ENCODE data around the gene ACAT2.
A peak's percentile ranks its signal among the peaks of the same experiment; 100 is the strongest.
"Not testable (repeated sequence)": the region's sequence is repeated elsewhere in the genome, so short reads cannot be mapped to it uniquely, and the experiment has no call there.

ACAT2 gene

DNA sequence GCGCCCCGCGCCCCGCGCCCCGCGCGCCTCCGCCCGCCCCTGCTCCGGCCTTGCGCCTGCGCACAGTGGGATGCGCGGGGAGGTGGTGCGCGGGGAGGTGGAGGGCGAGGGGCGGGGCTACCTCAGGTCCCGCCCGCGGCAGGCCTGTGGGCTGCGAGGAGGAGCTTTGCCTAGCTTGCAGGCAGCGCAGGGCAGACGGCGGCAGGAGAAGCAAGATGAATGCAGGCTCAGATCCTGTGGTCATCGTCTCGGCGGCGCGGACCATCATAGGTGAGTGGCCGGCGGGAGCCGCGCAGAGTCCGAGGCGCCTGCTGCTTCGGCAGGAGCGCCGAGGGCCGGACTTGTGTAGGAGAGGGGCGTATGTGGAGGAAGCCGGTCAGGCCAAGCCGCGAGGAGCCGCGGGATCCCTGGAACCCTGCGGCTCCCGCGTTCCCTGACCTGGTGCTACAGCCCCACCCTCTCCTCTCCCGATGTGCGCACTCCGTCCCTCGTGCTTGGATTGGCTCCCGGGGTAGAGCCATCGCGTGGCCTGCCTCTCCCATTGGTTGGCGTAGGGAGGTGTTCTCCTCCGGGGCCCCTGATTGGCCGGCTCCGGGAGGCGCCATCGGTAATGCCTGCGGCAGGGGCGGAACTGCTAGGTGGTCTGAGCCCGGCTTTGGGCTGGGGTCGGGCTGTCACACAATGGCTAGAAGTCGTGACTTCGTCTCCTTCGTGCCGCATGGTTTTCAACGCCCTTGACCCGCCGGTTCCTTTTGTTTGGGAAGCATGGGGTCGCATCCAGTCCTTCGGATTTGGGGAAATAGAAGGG is at the start of gene ACAT2:
TSS of gene ACAT2 (plus strand) at position 173 of the 808 bp plus-strand sequence. CDS start at position 216, 43 bp downstream.
- DNase-seq, result peak; percentile 88

DNA sequence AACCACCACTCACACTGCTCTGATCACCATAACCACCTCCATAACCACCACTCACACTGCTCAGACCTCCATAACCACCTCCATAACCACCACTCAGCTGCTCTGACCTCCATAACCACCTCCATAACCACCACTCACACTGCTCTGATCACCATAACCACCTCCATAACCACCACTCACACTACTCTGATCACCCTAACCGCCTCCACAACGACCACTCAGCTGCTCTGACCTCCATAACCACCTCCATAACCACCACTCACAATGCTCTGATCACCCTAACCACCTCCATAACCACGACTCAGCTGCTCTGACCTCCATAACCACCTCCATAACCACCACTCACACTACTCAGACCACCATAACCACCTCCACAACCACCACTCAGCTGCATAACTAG is 49.5 kb upstream of the ACAT2 start:
- not testable (repeated sequence) for DNase-seq

DNA sequence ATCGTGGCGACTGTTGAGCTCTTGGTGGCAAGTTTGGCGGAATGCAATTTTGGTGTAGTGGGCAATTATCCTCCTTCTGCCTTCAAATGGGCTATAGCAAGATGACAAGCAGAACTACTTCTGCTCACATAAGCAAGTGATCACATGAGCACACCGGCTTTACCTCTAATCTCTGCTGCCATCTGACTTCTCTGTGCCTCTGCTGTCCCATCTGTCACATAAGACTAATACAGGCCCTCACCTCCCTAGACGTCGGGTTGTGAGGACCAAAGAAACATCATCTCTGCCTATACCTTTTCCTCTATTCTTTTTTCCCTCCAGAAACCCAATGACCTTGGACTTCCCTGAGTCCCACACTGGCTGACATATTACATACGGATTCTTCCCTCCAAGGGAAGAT is 47.9 kb upstream of the ACAT2 start:
- no peak for DNase-seq

DNA sequence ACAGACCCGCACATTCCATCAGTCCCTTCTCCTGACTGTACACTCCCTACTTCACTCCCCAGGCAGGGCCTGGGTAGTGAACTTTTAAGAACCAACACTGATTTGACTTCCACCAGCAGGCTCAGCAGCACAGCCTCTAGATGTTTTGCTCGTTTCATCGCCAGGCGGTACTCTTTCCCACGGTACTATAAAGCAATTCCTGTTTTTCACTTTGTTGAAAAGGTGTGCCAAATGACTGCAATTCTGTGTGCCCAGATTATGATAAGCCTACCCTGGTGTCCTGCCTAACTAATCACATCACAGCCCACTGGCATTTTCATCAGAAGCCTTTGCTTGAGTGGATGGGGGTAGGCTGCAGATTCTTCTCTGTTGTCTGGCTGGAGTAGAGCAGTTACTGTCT is 47.4 kb upstream of the ACAT2 start:
- no peak for DNase-seq

- DNase-seq, result no peak
Measured at GRCh38 chr6:159715166-159715565, 46.7 kb upstream of the ACAT2 start.

DNA sequence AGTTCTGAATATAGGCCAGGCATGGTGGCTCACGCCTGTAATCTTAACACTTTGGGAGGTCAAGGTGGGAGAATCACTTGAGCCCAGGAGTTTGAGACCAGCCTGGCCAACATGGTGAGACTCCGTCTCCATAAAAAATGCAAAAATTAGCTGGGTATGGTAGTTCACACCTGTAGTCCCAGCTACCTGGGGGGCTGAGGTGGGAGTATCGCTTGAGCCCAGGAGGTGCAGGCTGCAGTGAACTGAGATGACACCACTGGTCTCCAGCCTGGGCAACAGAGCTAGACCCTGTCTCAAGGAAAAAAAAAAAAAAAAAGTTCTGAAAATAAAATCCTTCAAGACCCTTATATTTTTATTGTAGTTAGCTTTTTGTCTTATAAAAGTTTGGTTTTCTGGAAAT is 46.2 kb upstream of the ACAT2 start:
- DNase-seq, result no peak

- no peak for DNase-seq
Measured at GRCh38 chr6:159716247-159717096, 45.4 kb upstream of the ACAT2 start.

- no peak for DNase-seq
Measured at GRCh38 chr6:159718634-159719033, 43.2 kb upstream of the ACAT2 start.

GRCh38 chr6:159719287-159719686 is 42.6 kb upstream of the ACAT2 start:
- no peak for DNase-seq

GRCh38 chr6:159720708-159721107 is 41.1 kb upstream of the ACAT2 start:
- no peak for DNase-seq

DNA sequence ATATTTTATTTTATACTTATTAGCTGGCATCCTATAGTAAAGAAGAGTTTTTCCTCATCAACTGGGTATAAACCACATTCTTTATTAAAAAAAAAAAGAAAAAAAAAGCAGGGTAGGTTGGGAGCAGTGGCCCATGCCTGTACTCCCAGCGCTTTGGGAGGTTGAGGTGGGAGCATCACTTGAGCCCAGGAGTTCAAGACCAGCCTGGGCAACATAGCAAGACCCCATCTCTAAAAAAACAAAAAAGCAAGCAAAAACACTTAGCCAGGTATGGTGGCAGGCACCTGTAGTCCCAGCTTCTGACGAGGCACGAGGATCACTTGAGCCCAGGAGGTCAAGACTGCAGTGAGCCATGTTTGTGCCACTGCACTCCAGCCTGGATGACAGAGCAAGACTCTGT is 39.9 kb upstream of the ACAT2 start:
- DNase-seq, result not testable (repeated sequence)

DNA sequence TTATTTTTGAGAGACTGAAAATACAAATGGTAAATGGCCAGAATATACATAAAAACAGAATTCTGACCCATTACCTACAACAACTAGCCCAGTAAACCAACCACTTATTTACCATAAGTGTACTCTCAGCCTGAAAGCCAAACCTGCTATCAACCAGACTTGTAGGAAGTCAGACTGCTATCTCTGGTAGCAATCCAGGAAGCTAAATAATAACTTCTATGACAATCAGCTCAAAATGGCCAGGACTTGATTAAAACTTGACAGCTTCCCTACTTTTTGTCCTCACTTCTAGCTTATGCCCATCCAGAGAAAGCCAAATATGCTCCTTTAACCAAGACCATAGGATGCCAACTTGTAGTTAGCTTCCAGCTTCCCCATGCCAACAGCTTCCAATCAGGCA is 39.2 kb upstream of the ACAT2 start:
- DNase-seq, result no peak

- no peak for DNase-seq
Measured at GRCh38 chr6:159723259-159723658, 38.6 kb upstream of the ACAT2 start.

GRCh38 chr6:159724778-159725177 is 37.1 kb upstream of the ACAT2 start:
- no peak for DNase-seq

DNA sequence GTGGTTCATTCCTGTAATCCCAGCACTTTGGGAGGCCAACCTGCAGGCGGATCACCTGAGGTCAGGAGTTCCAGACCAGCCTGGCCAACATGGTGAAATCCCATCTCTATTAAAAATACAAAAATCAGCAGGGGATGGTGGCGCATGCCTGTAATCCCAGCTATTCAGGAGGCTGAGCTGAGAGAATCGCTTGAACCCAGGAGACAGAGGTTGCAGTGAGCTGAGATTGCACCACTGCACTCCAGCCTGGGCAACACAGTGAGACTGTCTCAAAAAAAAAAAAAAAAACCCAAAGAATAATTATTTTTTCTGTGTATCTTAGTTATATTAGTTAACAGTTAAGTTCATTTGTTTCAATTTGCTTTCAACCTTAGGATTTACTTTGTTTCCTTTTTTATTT is 36.6 kb upstream of the ACAT2 start:
- DNase-seq, result not testable (repeated sequence)

GRCh38 chr6:159726255-159726917 is 35.5 kb upstream of the ACAT2 start:
- no peak for DNase-seq

GRCh38 chr6:159726918-159727716 is 34.7 kb upstream of the ACAT2 start, which contains the start of gene WTAP:
WTAP (plus strand) TSS chr6:159727506; CDS start chr6:159736266, 8,760 bp downstream.
- peak; percentile 96 for DNase-seq

- no peak for DNase-seq
Measured at GRCh38 chr6:159727717-159728445, 34.0 kb upstream of the ACAT2 start.

DNA sequence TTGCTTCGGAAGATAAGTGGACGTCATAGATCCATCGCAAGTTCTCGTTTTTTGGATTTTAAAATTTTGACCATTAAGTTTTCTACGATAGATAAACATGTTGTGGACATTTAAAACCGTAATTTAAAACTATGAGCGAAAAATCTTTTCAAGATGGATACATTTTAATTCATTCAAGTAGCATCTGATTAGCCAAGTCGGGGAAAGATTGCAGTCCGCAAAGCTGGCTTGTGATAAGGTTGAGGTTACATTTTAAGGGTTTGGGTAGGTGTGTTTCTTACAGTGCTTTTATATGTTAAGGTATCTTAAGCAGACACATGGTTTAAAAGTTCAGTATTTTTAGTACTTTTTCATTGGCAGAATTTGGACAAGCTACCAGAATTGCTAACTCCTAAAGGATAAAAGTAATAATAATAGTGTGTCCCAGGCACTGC is 33.3 kb upstream of the ACAT2 start:
- no peak for DNase-seq

DNA sequence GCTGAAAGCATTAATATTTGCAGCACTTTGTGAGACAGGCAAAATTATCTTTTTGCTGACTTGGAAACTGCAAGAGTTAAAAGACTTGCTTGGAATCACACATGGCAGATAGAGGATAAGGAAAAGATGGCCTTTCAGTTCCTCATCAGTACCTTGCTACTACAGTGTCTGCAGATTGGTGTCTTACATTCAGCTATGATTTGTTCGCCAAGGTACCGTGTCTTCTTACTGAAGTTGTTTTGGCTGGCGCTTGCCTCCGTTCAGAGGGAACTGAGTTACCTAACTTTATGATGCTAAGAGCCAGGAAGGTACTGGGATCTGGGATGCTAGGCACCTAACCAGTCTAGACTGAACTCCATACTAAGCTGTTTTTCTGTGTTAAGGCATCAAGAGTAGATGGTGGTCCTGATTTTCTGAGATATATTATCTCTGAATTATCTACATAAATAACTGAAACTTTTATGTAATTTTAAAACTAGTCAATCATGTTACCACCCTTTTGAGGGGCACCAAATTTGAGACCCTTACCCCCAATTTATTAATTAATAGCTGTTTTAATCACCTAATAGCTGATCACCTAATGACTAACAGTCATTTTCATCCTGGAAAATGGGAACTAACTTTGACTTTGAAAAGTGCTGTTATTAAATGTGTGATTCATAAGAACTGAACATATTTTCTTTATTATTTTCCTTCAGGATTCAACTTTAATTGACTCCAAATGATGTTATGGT is 32.1 kb upstream of the ACAT2 start:
- DNase-seq, result no peak

GRCh38 chr6:159730332-159730676 is 31.5 kb upstream of the ACAT2 start:
- no peak for DNase-seq
